CD4-positive, alpha-beta T cell treated with Interleukin-4 for 4 hours (primary cell): Measurements from ENCODE around the gene CHGA.
A peak's percentile ranks its signal among the peaks of the same experiment; 100 is the strongest.

Source experiments
- DNase-seq: peaks from one replicate; pipeline ENCODE4 v3.0.0-alpha.2; 2020

The CHGA gene, protein sequence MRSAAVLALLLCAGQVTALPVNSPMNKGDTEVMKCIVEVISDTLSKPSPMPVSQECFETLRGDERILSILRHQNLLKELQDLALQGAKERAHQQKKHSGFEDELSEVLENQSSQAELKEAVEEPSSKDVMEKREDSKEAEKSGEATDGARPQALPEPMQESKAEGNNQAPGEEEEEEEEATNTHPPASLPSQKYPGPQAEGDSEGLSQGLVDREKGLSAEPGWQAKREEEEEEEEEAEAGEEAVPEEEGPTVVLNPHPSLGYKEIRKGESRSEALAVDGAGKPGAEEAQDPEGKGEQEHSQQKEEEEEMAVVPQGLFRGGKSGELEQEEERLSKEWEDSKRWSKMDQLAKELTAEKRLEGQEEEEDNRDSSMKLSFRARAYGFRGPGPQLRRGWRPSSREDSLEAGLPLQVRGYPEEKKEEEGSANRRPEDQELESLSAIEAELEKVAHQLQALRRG

GRCh38 chr14:92922883-92923743 is at the start of gene CHGA:
Gene CHGA, plus strand, starts transcription at chr14:92923150. Its CDS starts 210 bp downstream, at chr14:92923360.
- DNase-seq = peak; percentile 18

DNA sequence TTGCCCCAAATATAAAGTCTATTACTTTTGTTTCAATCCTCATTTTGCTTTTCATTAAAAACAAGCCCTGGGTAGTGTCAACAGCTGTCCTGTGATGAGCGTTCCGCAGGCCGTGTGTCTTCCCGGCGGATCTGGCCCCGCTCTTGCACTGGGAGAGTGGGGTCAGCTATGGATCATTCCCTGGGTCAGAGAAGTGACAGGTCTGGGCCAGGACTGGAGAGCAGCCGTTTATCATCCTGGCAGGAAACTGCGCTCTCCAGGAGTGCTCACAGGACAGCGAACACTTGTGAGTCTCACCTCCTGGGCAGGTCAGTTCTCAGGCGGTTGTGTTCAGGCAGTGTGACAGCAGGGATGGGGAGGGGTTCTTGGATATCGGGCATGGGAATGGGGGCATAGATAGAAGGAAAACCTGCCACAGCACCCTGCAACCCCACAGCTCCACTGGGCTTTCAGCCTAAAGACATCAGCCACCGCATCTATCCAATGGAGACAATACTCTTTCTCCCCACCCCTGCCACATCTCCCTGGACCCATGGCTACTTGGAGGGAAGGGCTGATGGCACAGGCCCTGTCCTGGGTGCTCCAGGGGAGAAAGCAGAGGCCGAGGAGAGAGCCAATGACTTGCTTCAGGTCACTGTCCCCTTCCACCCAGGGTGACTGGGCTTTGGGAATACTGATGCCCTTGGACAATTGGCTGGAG is 47.8 kb upstream of the CHGA start:
- DNase-seq = no peak

GRCh38 chr14:92877757-92878431 is 45.1 kb upstream of the CHGA start:
- DNase-seq = no peak

GRCh38 chr14:92880351-92880750 is 42.6 kb upstream of the CHGA start:
- DNase-seq = no peak

DNA sequence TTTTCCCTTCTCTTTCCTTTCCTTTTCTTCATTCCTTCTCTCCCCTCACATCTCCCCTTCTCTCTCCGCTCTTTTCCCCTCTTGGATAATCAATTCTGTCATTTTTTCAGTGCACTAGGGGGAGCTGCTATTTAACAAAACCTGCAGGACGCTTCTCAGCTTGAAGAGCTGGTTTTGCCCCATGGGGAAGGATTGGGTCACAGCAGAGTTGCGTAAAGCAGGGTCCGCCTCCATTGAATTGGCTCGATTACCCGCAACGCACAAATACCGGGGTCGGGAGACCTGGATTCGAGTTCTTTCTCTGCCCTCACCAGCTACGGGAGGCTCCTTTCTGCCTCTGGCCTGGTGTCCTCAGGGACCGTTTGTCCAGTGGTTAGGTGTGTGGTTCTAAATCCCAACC is 42.1 kb upstream of the CHGA start:
- DNase-seq = no peak

DNA sequence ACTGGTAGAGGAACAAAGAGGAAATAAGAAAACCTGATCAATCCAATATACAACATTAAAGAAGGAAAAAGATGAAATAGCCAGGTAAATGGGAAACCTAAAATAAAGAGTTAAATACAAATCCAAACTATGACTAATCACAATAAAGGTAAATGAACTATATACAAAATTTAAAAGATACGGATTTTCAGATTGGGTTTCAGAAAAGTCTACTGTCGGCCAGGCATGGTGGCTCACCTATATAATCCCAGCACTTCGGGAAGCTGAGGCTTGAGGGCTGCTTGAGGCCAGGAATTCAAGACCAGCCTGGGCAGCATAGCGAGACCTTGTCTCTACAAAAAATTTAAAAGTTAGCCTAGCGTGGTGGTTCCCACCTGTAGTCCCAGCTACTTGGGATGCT is 39.9 kb upstream of the CHGA start:
- no peak for DNase-seq

DNA sequence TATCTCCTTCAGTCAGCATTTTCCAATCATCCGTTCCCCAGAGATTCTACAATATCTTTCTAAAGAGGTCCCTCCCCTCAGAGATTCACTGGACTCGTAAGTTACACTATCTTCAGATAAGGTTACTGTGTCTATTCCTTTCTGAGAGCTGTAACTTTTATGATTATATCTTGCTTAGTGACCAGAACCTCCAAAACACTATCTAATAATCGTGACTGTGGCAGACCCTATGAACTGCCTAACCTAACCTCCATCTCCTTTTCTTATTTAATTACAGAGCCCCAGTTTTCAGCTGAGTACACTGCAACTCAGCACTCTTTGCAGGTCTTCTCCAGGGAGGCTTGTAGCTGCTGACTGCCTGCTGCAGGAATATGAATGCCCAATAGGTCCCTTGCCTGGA is 38.5 kb upstream of the CHGA start:
- DNase-seq = no peak

GRCh38 chr14:92885279-92886061 is 37.5 kb upstream of the CHGA start:
- DNase-seq = no peak

GRCh38 chr14:92886337-92886736 is 36.6 kb upstream of the CHGA start:
- no peak for DNase-seq

DNA sequence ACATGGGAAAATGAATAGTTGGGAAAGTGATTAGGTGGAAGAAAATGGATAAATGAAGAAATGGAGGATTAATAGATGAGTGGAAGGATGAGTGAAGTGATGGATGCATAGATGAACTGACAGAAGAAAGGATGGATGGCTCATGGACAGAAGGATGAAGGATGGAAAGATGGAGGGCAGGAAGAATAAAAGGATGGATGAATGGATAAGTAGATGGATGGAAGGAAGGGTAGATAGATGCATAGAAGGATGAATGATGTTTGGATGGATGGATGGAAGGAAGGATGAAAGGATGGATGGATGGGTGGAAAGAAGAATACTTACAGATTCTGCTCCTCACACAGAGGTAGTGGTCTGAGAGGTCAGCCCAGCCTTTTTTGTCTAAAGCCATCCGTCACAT is 35.8 kb upstream of the CHGA start:
- DNase-seq = no peak

DNA sequence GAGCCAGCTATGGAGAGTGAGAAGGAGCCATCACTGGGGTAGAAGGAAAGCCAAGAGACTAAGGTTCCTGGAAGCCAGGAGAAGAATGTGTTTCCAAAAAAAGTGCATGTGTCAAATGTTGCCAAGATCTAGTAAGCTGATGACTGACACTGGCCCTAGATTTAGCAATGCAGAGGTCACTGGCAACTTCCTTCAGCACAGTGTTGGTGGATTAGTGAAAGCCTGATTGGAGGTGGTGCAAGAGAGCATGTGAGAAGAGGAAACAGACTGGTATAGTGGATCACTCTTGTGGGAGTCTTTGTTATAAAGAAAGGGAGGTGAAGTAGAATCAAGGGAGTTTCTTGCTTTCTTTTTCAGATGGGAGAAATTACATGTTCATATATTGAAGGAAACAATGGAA is 34.1 kb upstream of the CHGA start:
- no peak for DNase-seq

DNA sequence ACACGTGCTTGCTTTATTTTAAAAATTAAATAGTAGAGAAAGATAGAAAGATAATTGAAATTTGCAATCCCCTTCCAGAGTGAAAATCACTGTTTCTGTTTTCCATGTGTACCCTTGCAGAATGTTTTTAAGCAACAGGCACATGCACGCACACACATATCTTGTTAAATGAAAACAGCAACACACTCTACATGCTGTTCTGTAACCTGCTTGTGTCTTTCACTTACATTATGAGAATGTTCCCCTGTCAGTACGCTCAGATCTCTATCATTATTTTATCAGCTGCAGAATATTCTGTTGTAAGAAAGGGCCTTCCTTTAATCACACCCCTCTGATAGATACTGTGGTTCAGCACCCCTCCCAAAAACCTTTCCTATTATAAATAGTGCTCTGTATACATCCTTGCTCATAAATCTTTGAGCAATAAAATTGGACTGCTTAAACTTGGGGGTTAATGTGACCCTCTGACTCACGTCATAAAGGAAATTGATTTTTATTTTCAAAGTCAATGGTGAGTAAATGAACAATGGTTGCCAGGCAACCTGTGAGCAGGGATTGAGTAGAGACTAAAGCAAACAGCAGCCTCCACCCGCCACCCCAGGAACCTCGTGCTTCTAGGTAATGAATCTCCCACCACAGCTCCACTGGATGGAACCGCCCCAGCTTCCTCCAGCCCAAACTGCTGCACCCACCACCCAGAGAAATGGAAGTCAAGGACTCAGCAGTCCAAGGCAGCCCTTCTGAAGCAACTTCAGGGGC is 31.9 kb upstream of the CHGA start:
- DNase-seq = peak; percentile 20

- DNase-seq = no peak
Observed at GRCh38 chr14:92892589-92892988, 30.4 kb upstream of the CHGA start.

GRCh38 chr14:92895352-92895878 is 27.5 kb upstream of the CHGA start:
- DNase-seq = no peak

GRCh38 chr14:92897922-92898565 is 24.9 kb upstream of the CHGA start:
- DNase-seq = peak; percentile 14

DNA sequence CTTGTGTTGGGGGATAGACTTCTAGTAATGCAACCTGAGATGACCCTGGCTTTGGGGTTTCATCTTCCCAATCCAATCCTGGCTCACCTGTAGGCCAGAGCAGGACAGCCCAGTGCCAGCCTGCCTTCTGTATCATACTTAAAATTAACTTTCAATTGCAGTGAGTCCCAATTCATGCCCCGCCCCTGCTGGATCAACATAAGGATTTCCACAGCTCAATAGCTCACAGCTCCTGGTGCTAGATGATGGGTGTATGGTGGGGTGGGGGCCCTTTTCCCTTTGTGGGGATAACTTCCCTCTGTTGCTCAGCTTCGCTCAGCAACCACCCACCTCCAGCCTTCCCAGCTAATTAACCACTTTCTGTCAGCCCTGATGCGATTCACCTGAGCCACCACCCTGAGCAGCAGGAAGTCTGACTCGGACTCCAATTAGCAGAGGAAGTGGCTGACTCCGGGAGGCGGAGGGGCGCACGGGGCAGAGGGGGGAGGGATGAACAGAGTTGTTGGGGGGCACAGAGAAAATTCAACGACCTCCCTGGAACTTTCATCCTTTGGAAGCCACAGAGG is 24.3 kb upstream of the CHGA start:
- peak; percentile 2 for DNase-seq

DNA sequence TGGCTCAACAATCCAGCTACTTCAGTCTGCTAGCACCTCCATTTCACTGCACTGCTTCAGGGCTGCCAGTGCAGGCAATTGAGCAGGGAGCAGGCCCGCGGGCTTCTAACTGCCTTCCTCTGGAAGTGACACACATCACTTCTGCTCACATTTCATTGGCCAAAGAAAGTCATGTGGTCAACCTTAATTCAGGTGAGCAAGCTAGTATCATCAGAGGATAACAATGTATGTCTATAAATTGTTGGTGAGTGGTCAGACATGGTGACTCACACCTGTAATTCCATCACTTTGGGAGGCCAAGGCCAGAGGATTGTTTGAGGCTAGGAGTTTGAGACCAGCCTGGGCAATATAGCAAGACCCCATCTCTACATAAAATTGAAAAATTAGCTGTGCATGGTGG is 22.3 kb upstream of the CHGA start:
- DNase-seq = no peak

- no peak for DNase-seq
Observed at GRCh38 chr14:92902191-92902590, 20.8 kb upstream of the CHGA start.

DNA sequence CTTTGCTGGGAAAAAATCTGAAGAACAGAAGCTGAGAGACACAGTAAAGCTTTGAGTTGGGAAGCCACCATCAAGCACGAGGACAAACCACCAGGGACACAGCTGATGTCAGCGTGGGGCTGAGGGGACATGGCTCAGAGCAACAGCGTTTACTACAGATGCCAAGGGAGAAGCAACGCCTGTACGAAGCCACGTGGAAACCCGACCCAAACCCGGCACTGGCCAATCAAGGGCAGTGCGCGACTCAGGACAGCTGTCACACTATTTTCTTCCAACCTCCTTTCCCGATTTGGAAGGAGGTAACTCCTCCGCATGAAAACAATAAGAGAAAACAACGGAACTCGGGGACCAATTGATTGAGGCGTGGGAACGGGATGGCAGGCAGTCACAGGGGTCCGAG is 20.2 kb upstream of the CHGA start:
- DNase-seq = no peak

DNA sequence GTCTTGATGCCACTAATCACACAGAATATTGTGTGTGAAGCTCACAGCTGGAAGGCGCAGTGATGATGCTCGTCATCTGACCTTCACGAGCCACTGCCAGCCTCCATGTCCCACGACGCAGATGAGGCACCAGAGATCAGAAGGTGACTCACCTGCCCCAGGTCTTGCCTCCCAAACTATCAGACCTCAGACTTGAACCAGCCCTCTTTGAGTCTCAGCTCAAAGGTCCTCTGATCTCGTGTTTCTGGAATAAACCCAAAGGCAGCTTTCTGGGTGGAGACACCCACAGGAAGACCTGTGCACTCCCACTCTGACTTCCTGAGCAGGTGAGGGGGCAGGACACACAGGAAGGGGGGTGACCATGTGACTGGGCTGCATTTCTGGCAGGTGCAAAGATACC is 19.6 kb upstream of the CHGA start:
- DNase-seq = peak; percentile 19
